Measurements from ENCODE around the gene MFSD2B.
"Not testable (repeated sequence)": the region's sequence is repeated elsewhere in the genome, so short reads cannot be mapped to it uniquely, and the experiment has no call there.

The MFSD2B gene

GRCh38 chr2:24010477-24011249 lies 778 bp downstream of the MFSD2B start:
- TF ChIP-seq CTCF (IDR thresholded peaks at IDR 0.05; ENCODE audit: unreplicated experiment in 3 of 3) = no peak
- no peak overlapping the region for H3K27ac Mint-ChIP-seq
- no peaks in the 10 kb centered on the region for H3K9me3 Mint-ChIP-seq
- no peaks in the 10 kb centered on the region for H3K4me1 Mint-ChIP-seq
- peaks cover 45% of the 10 kb centered on the region for H3K27me3 Mint-ChIP-seq (ENCODE audit: low read depth)
- H3K36me3 Mint-ChIP-seq (ENCODE audit: low read depth) = no peaks in the 10 kb centered on the region
- H3K4me3 Mint-ChIP-seq = peak overlapping the region in 1 of 3 experiments; percentile 51

- TF ChIP-seq CTCF (IDR thresholded peaks at IDR 0.05; ENCODE audit: unreplicated experiment in 3 of 3) = no peak
- no peaks in the 10 kb centered on the region for H3K9me3 Mint-ChIP-seq
- no peak overlapping the region for H3K27ac Mint-ChIP-seq
- H3K36me3 Mint-ChIP-seq (ENCODE audit: low read depth) = no peaks in the 10 kb centered on the region
- no peaks in the 10 kb centered on the region for H3K4me1 Mint-ChIP-seq
- H3K27me3 Mint-ChIP-seq (ENCODE audit: low read depth) = peaks cover 45% of the 10 kb centered on the region
- H3K4me3 Mint-ChIP-seq = peak overlapping the region in 2 of 3 experiments; percentile 26 to 51
Observed at GRCh38 chr2:24011250-24012104, 1.6 kb downstream of the MFSD2B start.

- no peaks in the 10 kb centered on the region for H3K36me3 Mint-ChIP-seq (ENCODE audit: low read depth)
- no peaks in the 10 kb centered on the region for H3K4me1 Mint-ChIP-seq
- H3K9me3 Mint-ChIP-seq = no peaks in the 10 kb centered on the region
- no peak overlapping the region for H3K27ac Mint-ChIP-seq
- no peak overlapping the region for H3K4me3 Mint-ChIP-seq
- H3K27me3 Mint-ChIP-seq (ENCODE audit: low read depth) = peaks cover 45% of the 10 kb centered on the region
- TF ChIP-seq CTCF (IDR thresholded peaks at IDR 0.05; ENCODE audit: unreplicated experiment in 3 of 3) = no peak
Observed at GRCh38 chr2:24012521-24013188, 2.8 kb downstream of the MFSD2B start.

- H3K27me3 Mint-ChIP-seq (ENCODE audit: low read depth) = peaks cover 28% of the 10 kb centered on the region
Observed at GRCh38 chr2:24014902-24015301, 5.0 kb downstream of the MFSD2B start.

GRCh38 chr2:24015562-24016375 lies 5.9 kb downstream of the MFSD2B start:
- no peak overlapping the region for H3K4me3 Mint-ChIP-seq
- no peak overlapping the region for H3K27ac Mint-ChIP-seq
- TF ChIP-seq CTCF (IDR thresholded peaks at IDR 0.05; ENCODE audit: unreplicated experiment in 3 of 3) = no peak
- peaks cover 26% of the 10 kb centered on the region for H3K27me3 Mint-ChIP-seq (ENCODE audit: low read depth)
- no peaks in the 10 kb centered on the region for H3K36me3 Mint-ChIP-seq (ENCODE audit: low read depth)
- H3K4me1 Mint-ChIP-seq = no peaks in the 10 kb centered on the region
- no peaks in the 10 kb centered on the region for H3K9me3 Mint-ChIP-seq

More at GRCh38 chr2:24014902-24015301, 5.0 kb downstream of the MFSD2B start:
- not testable (repeated sequence) for H3K9me3 Mint-ChIP-seq; H3K27ac Mint-ChIP-seq; H3K36me3 Mint-ChIP-seq (ENCODE audit: low read depth); H3K4me3 Mint-ChIP-seq; H3K4me1 Mint-ChIP-seq

Measured in nephron (organoid).